GM15510 (cell line): ENCODE results near the gene SULT2B1.
A peak's percentile ranks its signal among the peaks of the same experiment; 100 is the strongest.

Experiments
- POLR2A ChIP-seq: IDR thresholded peaks from 3 replicates; pipeline ENCODE4 v1.6.1; 2011; ENCODE audit warnings: borderline replicate concordance; ENCODE audit not compliant: insufficient read length; ENCODE audit errors: extremely low read depth

The SULT2B1 gene

GRCh38 chr19:48635263-48635965 is 83.4 kb downstream of the SULT2B1 start:
- peak; percentile 51 for TF ChIP-seq POLR2A

DNA sequence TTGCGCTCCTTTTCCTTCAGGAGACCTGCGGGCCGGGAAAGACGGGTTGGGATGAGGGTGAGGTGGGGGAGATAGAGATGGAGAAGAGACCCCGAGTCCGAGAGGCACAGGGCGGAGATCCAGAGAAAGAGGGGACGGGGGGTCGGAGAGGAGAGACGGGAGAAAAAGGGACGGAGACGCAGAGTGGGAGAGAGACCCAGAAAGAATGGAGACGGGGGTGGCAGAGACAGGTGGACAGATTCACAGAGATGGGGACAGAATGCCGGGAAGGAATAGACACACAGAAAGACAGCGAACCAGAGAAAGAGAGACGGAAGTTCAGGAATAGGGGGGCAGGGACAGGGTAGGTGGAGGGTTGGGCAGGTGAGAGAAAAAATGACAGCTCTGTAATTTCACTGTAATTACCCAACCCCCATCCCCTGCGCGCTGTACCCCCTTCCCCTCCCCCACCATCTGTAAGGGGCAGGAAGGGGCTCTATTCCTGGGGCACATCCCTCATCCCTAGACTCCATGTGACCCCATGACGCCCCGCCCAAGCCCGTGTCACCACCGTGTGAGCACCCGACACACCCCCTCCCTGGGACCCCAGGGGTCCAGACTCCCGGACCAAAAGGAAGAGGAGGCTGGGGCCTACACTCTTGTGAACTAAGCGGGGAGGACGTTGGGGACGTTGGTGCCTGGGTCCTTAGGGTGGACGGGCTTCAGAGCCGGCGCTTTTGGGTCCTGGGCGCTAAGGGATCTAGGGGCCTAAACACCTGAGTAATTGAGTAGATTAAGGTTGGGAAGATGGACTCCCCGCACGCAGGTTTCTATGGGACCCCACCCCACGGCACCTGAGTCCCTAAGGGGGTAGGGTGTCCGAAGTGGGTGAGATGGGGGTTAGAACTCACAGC is 84.2 kb downstream of the SULT2B1 start:
- no peak for TF ChIP-seq POLR2A

- TF ChIP-seq POLR2A: peak; percentile 44
These were observed 85.0 kb downstream of the SULT2B1 start, which contains the start of gene DBP for GRCh38 chr19:48636859-48637448. DBP (minus strand) TSS chr19:48637379; CDS start chr19:48636994, 385 bp downstream.

DNA sequence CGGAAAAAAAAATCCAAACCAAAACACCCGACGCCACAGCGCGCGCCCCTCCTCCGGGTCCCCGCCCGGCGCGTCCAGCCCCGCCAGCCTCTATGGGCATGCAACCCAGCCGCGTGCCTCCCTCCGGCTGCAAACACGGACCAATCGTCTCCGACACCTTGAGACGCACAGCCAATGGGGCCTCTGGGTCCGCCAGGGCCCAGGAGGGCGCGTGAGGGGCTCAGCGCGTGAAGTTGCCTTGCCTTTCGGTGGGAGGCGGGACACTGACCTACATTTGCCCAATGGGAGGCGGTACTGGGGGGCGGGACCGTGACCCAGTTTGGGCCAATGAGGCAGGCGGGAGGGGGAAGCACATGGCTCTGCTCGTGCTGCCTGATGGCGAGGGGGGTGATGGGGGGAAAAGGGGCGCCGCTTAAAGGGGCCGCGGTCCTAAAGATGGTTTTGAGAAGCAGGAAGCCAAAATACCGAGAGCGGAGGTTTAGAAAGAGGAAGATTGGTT is 85.5 kb downstream of the SULT2B1 start:
- TF ChIP-seq POLR2A: peak; percentile 12

- TF ChIP-seq POLR2A: peak; percentile 36
These were observed 86.2 kb downstream of the SULT2B1 start for GRCh38 chr19:48637948-48638830.

- TF ChIP-seq POLR2A: no peak
These were observed 86.9 kb downstream of the SULT2B1 start for GRCh38 chr19:48638831-48639381.

DNA sequence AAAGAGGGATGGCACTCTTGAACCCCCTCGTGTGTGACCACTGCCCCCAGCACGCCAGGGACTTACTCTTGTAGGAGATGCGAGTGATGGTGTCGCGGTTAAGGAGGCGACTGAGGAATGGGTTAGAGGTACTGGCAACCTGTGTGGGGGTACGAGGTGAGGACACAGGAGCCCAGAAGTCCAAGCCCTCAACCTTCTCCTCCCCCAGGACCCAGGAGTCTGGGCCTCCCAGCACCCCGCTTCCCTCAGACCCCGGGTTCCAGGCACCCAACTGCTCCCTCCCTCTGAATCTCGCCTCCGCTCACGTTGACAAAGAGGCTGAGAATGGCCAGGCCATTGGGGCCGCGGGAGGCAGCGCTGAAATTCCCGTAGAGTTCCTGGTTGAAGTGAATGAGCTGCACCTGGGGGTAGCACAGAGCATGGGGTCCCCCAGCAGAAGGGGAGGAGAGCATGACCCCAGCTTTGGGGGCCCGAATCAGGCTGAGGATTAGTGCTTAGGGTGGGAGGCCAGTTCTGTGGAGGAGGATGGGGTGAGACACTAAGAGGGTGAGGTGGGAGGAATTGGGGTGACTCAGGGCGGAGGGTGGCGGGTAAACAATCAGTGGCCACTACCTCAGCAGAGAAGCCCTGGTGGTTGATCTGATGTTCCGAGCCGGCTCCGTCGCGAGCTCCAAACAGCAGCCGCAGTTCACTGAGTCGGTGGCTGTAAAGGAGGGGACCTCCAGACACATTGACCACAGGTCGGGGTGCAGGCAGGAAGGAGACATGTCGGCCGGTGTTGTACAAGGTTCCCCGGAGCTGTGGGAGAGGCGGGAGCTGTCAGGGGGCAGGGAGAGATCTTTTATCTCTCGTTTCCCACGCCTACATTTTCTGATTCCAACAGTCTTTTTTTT is 87.8 kb downstream of the SULT2B1 start:
- no peak for TF ChIP-seq POLR2A

DNA sequence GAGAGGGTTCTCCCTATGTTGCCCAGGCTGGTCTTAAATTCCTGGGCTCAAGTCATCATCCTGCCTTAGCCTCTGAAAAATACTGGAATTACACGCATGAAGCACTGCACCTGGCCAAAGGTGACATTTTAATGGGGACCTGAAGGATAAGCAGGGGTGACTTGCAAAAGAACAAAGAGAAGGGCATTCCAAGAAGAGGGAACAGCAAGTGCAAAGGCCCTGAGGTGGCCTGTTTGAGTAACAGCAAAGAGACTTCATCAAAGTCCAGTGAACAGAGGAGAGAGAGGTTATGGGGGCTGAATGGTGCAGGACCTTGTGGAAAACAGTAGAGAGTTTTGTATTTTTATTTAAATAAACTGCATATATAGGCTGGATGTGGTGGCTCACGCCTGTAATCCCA is 89.9 kb downstream of the SULT2B1 start:
- no peak for TF ChIP-seq POLR2A

DNA sequence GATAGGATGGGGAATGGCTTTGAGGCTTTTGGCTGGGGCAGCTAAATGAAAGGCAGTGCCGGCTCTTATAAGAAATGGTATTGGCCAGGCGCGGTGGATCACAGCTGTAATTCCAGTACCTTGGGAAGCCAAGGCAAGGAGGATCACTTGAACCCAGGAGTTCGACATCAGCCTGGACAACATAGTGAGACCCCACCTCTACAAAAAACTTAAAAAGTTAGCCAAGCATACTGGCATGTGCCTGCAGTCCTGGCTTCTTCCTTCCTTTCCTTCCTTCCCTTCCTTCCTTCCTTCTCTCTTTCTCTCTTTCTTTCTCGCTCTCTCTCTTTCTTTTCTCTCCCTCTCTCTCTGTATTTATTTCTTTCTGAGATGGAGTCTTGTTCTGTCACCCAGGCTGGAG is 90.9 kb downstream of the SULT2B1 start:
- no peak for TF ChIP-seq POLR2A

DNA sequence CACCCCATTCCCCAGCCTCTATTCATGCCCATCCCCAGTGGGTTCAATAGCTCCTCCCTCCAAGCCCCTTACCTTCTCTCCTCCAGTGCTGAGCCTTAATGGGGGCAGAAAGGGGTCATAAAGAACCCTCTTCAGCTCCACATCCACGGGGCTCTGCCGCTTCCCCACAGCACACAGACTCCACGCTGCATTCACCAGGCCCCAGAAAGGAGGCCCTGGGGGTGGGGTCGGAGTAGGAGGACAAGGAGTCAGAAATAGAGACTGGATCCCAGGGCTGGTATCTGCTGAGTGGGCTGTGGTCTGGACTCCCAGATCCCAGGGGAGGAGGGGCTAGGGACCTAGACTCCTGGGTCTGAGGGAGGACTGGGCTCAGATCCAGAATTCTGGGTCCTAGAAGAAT is 92.4 kb downstream of the SULT2B1 start:
- no peak for TF ChIP-seq POLR2A

GRCh38 chr19:48644839-48645619 is 93.1 kb downstream of the SULT2B1 start:
- no peak for TF ChIP-seq POLR2A

GRCh38 chr19:48645620-48646000 is 93.6 kb downstream of the SULT2B1 start:
- no peak for TF ChIP-seq POLR2A
